Measurements from ENCODE around the gene CLINT1. TPM values are rescaled to one million over a fixed set of nuclear protein-coding genes. Genes with fewer than 3 reads are reported as not detected.

CLINT1 gene
- total and polyA plus RNA-seq, 2 of the 13 experiments (the other 11 are each of a cell fraction or from before 2014, with no cell fraction given), result 64.0 to 104 TPM

- TF ChIP-seq, protein P1, sequence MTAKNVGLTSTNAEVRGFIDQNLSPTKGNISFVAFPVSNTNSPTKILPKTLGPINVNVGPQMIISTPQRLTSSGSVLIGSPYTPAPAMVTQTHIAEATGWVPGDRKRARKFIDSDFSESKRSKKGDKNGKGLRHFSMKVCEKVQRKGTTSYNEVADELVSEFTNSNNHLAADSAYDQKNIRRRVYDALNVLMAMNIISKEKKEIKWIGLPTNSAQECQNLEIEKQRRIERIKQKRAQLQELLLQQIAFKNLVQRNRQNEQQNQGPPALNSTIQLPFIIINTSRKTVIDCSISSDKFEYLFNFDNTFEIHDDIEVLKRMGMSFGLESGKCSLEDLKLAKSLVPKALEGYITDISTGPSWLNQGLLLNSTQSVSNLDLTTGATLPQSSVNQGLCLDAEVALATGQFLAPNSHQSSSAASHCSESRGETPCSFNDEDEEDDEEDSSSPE (CRISPR knock-in tag; IDR thresholded peaks at IDR 0.05), result peak; percentile 31; the same call in 1 of the 2 replicates
- TF ChIP-seq ZNF354B (CRISPR knock-in tag; IDR thresholded peaks at IDR 0.05), result peak; percentile 82; the same call in 1 of the 2 replicates
- no peak; the same call in 1 of the 2 replicates for TF ChIP-seq TSC22D2 (CRISPR knock-in tag; IDR thresholded peaks at IDR 0.05; ENCODE audit: borderline replicate concordance)
- no peak for TF ChIP-seq ZNF17 (CRISPR knock-in tag; IDR thresholded peaks at IDR 0.05)
- TF ChIP-seq ZNF367 (CRISPR knock-in tag; IDR thresholded peaks at IDR 0.05; ENCODE audit: borderline replicate concordance), result 0 out of 2 replicates have a peak, but pooled peaks have one; percentile 65
- peak; percentile 88 for TF ChIP-seq YY1 (IDR thresholded peaks at IDR 0.05; ENCODE audit: insufficient read depth, insufficient replicate concordance, low read depth, low read length)
- TF ChIP-seq ZFP36L2 (CRISPR knock-in tag; IDR thresholded peaks at IDR 0.05), result no peak
- TF ChIP-seq ARNTL (CRISPR knock-in tag; IDR thresholded peaks at IDR 0.05), result no peak
- TF ChIP-seq IRF1 (CRISPR knock-in tag; IDR thresholded peaks at IDR 0.05; ENCODE audit: low read depth), result no peak
- TF ChIP-seq, protein P2, sequence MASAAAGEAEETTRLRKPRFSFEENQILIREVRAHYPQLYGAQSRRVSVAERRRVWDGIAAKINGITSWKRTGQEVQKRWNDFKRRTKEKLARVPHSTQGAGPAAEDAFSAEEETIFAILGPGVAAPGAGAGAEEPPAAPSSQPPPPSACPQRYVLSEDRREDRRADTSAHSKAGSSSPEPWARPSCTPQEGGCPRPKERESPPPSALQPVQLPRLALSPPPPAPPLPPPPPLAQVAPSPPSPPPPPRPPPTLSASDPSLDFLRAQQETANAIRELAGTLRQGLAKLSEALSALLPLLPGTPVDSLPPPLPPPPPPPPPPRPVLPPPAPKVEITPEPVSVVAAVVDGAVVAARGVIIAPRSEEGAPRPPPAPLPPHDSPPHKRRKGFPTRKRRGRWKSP (CRISPR knock-in tag; IDR thresholded peaks at IDR 0.05), result no peak
- no peak for TF ChIP-seq ZNF460 (CRISPR knock-in tag; IDR thresholded peaks at IDR 0.05; ENCODE audit: borderline replicate concordance)
- TF ChIP-seq ZNF678 (CRISPR knock-in tag; IDR thresholded peaks at IDR 0.05), result no peak
- no peak for TF ChIP-seq SIX4 (CRISPR knock-in tag; IDR thresholded peaks at IDR 0.05)
- TF ChIP-seq SRSF4 (IDR thresholded peaks at IDR 0.05; ENCODE audit: low read depth, low read length, poor library complexity, severe bottlenecking), result no peak
- TF ChIP-seq ZNF530 (CRISPR knock-in tag; IDR thresholded peaks at IDR 0.05; ENCODE audit: low read depth), result no peak
- peak; percentile 70; the same call in 1 of the 2 replicates for TF ChIP-seq NRL (CRISPR knock-in tag; IDR thresholded peaks at IDR 0.05; ENCODE audit: borderline replicate concordance)
- TF ChIP-seq, protein P3, sequence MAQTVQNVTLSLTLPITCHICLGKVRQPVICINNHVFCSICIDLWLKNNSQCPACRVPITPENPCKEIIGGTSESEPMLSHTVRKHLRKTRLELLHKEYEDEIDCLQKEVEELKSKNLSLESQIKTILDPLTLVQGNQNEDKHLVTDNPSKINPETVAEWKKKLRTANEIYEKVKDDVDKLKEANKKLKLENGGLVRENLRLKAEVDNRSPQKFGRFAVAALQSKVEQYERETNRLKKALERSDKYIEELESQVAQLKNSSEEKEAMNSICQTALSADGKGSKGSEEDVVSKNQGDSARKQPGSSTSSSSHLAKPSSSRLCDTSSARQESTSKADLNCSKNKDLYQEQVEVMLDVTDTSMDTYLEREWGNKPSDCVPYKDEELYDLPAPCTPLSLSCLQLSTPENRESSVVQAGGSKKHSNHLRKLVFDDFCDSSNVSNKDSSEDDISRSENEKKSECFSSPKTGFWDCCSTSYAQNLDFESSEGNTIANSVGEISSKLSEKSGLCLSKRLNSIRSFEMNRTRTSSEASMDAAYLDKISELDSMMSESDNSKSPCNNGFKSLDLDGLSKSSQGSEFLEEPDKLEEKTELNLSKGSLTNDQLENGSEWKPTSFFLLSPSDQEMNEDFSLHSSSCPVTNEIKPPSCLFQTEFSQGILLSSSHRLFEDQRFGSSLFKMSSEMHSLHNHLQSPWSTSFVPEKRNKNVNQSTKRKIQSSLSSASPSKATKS (CRISPR knock-in tag; IDR thresholded peaks at IDR 0.05), result no peak
- no peak for TF ChIP-seq ZFP36 (IDR thresholded peaks at IDR 0.05; ENCODE audit: borderline replicate concordance, low read depth, low read length, partially characterized antibody)
- TF ChIP-seq ZNF281 (CRISPR knock-in tag; IDR thresholded peaks at IDR 0.05; ENCODE audit: borderline replicate concordance), result peak; percentile 40; the same call in 1 of the 2 replicates
- TF ChIP-seq TBP (CRISPR knock-in tag; IDR thresholded peaks at IDR 0.05), result no peak
- no peak for TF ChIP-seq NR2F1 (CRISPR knock-in tag; IDR thresholded peaks at IDR 0.05)
These were observed at the start of gene CLINT1 (continued) for GRCh38 chr5:157858527-157859226.

All from HepG2 (cell line).